GM20000 (cell line): ENCODE data around the gene TOX2.

Experiments used
- DNase-seq: peaks from one replicate; pipeline ENCODE4 v3.0.0; 2012; ENCODE audit warnings: low spot score
- CTCF ChIP-seq: IDR thresholded peaks from 2 replicates; pipeline ENCODE4 v1.5.1; 2012; ENCODE audit warnings: mild to moderate bottlenecking, control low read depth; ENCODE audit errors: extremely low read depth, missing control alignments

TOX2 gene

GRCh38 chr20:43945391-43946205 lies 30.9 kb downstream of the TOX2 start:
- no peak for DNase-seq
- TF ChIP-seq CTCF, result no peak

- DNase-seq, result no peak
- no peak for TF ChIP-seq CTCF
Observed at GRCh38 chr20:43946206-43946491, 31.5 kb downstream of the TOX2 start.

DNA sequence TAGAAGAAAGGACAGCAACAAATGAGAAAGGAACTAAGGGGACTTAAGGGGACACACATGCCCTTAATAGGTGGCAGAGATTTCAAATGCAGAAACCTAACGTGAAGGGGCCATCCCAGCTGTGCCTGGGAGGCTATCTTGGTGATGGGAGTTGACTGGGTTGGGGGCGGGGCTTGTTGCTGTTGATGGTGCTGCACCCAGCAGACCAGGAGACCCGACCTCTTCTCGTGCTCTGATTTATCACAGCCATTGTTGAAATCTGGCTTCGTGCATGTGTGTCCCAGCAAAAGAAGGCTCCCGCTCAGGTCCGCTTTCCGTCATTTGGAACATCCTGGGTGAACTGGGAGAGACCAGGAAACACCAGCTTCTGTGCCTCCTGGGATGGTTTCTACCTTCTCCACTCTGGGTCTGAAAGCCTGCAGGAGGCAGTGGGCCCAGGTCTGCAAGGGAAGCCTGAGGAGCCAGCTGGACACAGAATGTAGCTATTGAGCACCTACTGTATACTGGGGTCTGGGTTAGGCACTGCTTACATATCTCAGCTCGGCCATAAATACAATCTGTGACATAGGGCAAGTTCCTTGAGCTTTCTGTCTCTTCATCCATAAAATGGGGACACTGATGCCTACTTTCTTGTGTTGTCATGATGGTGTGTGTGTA lies 32.1 kb downstream of the TOX2 start:
- no peak for TF ChIP-seq CTCF
- no peak for DNase-seq

DNA sequence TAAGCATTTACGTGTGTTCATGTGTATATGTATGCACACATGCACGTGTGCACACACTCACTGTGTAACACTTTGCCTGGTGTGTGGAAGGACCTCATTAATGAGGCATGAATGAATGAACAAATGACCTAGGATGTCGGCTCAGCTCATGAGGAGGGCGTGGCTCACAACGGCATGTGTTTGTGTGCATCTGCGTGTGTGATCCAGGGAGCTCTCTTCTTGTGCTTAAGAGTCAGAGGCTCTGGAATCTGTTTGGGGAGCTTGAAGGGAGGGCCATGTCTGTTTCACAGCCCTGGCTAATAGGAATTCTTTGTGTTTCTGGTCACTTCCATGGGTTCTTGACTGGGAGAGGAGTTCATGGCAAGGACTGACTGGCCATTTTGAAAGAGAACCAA lies 32.7 kb downstream of the TOX2 start:
- TF ChIP-seq CTCF, result no peak
- no peak for DNase-seq

- no peak for DNase-seq
- TF ChIP-seq CTCF, result no peak
Observed at GRCh38 chr20:43948455-43948854, 33.8 kb downstream of the TOX2 start.

DNA sequence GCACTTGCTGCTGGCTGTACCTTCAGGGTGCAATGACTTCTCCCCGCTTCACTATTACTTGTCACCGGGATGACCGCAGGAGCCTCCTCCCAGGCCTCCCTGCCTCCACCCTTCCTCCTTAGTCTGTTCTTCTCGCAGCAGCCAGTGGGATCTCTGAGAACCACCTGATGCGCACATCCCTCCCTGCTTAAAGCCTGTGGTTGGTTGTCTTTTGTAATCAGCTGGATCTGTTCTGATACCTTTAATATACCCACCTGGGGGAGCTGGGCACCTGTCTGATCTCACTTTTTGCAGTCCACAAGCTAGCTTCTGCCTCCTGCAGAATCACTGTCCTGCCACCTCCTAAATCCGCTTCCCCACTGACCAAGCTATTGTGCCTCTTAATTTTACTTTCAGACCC lies 34.6 kb downstream of the TOX2 start:
- no peak for DNase-seq
- no peak for TF ChIP-seq CTCF

DNA sequence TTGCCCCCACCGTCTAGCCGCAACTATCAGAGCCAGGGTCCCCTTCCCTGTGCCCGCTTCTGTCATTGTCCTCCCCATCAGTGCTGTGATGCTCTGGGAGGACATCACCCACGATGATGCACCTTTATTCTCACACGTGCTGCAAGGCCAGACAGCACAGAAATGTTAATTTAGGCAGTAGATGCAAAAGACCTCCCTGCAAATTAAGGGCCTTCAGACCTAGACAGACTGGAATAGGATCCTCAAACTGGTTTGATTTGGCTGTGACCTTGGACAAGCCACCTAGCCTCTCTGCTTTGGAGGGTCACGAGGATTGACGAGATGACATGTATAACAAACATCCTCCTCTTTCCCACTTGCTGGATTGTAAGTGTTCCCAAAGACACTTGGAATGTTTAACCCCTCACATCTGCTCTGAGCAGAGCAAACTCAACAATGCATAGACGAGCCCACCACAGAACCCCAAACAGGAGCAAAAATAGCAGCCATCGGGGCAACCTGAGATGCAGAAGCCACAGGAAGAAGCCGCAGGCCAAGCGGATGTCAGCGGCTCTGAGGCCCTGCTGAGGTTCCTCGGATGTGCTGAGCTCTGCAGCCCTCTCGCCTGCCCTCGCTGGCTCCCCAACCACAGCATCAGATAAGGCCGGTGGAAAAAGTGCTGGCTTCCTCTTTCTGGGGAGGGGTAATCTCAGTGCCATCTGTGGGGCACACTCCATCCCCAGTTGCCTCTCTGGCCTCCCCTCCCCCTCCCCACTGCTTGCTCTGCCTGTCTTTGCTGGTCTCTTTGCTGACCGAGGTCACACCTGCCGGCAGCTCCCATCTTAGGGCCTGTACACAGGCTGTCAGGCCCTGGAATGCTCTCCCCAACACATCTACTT lies 35.3 kb downstream of the TOX2 start:
- TF ChIP-seq CTCF, result no peak
- peak; percentile 73 for DNase-seq
